ENCODE results near the gene TAF1. TPM values are rescaled to one million over a fixed set of nuclear protein-coding genes. Genes with fewer than 3 reads are reported as not detected.
"Not testable (repeated sequence)": the region's sequence is repeated elsewhere in the genome, so short reads cannot be mapped to it uniquely, and the experiment has no call there.

Gene TAF1, protein sequence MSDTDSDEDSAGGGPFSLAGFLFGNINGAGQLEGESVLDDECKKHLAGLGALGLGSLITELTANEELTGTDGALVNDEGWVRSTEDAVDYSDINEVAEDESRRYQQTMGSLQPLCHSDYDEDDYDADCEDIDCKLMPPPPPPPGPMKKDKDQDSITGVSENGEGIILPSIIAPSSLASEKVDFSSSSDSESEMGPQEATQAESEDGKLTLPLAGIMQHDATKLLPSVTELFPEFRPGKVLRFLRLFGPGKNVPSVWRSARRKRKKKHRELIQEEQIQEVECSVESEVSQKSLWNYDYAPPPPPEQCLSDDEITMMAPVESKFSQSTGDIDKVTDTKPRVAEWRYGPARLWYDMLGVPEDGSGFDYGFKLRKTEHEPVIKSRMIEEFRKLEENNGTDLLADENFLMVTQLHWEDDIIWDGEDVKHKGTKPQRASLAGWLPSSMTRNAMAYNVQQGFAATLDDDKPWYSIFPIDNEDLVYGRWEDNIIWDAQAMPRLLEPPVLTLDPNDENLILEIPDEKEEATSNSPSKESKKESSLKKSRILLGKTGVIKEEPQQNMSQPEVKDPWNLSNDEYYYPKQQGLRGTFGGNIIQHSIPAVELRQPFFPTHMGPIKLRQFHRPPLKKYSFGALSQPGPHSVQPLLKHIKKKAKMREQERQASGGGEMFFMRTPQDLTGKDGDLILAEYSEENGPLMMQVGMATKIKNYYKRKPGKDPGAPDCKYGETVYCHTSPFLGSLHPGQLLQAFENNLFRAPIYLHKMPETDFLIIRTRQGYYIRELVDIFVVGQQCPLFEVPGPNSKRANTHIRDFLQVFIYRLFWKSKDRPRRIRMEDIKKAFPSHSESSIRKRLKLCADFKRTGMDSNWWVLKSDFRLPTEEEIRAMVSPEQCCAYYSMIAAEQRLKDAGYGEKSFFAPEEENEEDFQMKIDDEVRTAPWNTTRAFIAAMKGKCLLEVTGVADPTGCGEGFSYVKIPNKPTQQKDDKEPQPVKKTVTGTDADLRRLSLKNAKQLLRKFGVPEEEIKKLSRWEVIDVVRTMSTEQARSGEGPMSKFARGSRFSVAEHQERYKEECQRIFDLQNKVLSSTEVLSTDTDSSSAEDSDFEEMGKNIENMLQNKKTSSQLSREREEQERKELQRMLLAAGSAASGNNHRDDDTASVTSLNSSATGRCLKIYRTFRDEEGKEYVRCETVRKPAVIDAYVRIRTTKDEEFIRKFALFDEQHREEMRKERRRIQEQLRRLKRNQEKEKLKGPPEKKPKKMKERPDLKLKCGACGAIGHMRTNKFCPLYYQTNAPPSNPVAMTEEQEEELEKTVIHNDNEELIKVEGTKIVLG (N-terminal part only)
- 14.6 TPM for total RNA-seq
- long read RNA-seq: 0 reads

GRCh38 chrX:71365875-71366673 lies at the start of gene TAF1:
Gene TAF1, plus strand, starts transcription at chrX:71366357. Its CDS starts 18 bp downstream, at chrX:71366375.
- peak; percentile 97 for DNase-seq (ENCODE audit: missing footprints)
- intact Hi-C loops (cut with DNase I): loop anchor here (2.0 to 10.0 kb wide), 3 partner anchors 81 to 184 kb away; partner anchors contain the start of genes NONO and ZMYM3
- ATAC-seq: peak; percentile 98

GRCh38 chrX:71316959-71317358 lies 49.2 kb upstream of the TAF1 start:
- DNase-seq (ENCODE audit: missing footprints); ATAC-seq; intact Hi-C loops (cut with DNase I): not testable (repeated sequence)

DNA sequence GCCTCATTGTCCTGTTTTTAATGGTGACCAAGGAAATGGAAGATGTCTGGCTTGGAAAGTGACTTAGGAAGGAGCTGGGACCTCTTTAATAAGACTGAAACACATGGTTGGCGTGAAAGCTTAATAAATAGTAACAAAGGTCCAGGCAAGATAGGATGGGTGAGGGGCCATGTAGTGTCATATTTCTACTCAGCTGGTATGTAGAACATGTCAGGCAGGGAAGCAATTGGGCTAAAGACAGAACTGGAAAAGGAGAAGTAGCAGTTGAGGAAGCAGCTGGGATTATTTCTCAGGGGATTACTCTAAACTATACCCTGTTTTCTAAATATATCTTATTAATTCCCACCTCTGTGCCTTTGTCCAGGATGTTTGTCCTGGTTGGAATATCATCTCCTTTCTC lies 46.0 kb upstream of the TAF1 start:
- ATAC-seq: no peak
- intact Hi-C loops (cut with DNase I): no loop called here

DNA sequence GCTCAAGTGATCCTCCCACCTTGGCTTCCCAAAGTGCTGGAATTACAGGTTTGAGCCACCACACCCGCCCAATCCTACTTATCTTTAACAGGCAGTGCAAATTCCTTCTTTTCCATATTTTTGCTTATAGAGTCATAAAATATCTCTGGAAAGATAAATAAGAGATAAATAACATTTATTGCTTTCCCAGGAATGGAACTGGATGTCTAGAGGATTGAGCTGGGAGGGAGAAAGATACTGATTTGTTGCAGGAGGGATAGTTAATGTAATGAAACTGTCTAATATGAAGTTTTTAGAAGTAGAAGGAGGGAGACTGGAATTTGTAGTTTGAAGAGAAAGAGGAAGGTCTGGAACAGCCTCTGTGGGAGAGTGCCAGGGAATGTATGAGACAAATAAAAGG lies 44.4 kb upstream of the TAF1 start:
- intact Hi-C loops (cut with DNase I): no loop called here
- DNase-seq (ENCODE audit: missing footprints) (no peak), ATAC-seq (no peak)

More for the DNA sequence above, 46.0 kb upstream of the TAF1 start:
- DNase-seq (ENCODE audit: missing footprints): no peak

DNA sequence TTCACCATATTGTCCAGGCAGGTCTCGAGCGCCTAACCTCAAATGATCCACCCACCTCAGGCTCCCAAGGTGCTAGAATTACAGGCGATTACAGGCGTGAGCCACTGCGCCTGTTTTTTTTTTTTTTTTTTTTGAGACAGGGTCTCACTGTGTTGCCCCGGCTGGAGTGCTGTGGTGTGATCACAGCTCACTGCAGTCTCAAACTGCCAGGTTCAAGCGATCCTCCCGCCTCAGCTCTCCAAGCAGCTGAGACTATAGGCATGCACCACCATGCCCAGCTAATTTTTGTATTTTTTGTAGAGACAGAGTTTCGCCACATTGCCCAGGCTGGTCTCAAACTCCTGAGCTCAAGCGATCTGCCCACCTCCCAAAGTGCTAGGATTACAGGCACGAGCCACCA lies 41.7 kb upstream of the TAF1 start:
- ATAC-seq; DNase-seq (ENCODE audit: missing footprints); intact Hi-C loops (cut with DNase I): not testable (repeated sequence)

GRCh38 chrX:71326394-71326793 lies 39.8 kb upstream of the TAF1 start:
- DNase-seq (ENCODE audit: missing footprints): no peak
- ATAC-seq: no peak
- intact Hi-C loops (cut with DNase I): no loop called here

GRCh38 chrX:71349151-71349665 lies 16.9 kb upstream of the TAF1 start:
- intact Hi-C loops (cut with DNase I): not testable (repeated sequence)

GRCh38 chrX:71349867-71350266 lies 16.3 kb upstream of the TAF1 start:
- intact Hi-C loops (cut with DNase I): not testable (repeated sequence)

More at GRCh38 chrX:71349151-71349665, 16.9 kb upstream of the TAF1 start:
- not testable (repeated sequence) for ATAC-seq; DNase-seq (ENCODE audit: missing footprints)

GRCh38 chrX:71352439-71352838 lies 13.7 kb upstream of the TAF1 start:
- intact Hi-C loops (cut with DNase I); ATAC-seq; DNase-seq (ENCODE audit: missing footprints): not testable (repeated sequence)

More at GRCh38 chrX:71349867-71350266, 16.3 kb upstream of the TAF1 start:
- not testable (repeated sequence) for ATAC-seq; DNase-seq (ENCODE audit: missing footprints)

DNA sequence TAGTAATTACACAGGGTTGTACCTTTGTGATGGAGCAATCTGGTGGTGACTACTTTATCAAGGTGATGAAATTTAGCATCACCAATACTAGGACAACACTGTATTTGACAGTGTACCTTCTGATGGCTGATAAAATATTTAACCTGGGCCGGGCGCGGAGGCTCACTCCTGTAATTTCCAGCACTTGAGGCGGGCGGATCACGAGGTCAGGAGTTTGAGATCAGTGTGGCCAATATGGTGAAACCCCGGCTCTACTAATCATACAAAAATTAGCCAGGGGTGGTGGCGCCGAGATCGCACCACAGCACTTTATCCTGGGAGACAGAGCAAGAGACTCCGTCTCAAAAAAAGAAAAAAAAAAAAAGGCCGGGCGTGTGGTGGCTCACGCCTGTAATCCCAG lies 1.9 kb upstream of the TAF1 start:
- DNase-seq (ENCODE audit: missing footprints): no peak
- intact Hi-C loops (cut with DNase I): loop anchor here (10.0 kb wide), 1 partner anchor 79 kb away; the partner anchor contains the start of gene NONO
- ATAC-seq: no peak

DNA sequence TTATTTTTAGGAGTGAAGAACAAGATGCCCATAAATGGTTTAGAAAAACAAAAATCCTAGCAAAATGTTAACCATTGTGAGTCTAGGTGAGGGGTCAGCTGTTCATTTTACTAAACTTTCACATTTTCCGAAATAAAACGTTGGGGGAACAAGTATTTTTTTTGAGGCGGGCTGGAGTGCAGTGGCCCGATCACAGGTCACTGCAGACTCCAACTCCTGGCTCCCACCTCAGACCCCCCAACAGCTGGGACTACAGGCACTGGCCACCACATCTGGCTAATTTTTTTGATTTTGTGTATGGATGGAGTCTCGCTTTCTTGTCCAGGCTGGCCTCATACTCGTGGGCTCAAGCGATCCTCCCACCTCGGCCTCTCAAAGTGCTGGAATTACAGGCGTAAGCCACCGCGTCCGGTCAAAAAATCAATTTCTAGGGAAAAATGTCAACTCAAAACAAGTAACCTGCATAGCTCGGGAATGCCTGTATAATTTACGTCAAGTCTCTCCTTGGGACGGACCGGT lies 742 bp upstream of the TAF1 start:
- ATAC-seq (no peak), DNase-seq (ENCODE audit: missing footprints) (no peak)
- intact Hi-C loops (cut with DNase I): loop anchor here (5.0 to 10.0 kb wide), 2 partner anchors 81 to 183 kb away; partner anchors contain the start of gene NONO

GRCh38 chrX:71366674-71367256 lies 608 bp downstream of the TAF1 start:
- ATAC-seq: peak; percentile 4
- DNase-seq (ENCODE audit: missing footprints): no peak
- intact Hi-C loops (cut with DNase I): loop anchor here (2.0 to 10.0 kb wide), 3 partner anchors 82 to 184 kb away; partner anchors contain the start of genes NONO and ZMYM3

- intact Hi-C loops (cut with DNase I): loop anchor here (2.0 to 10.0 kb wide), 3 partner anchors 83 to 185 kb away; partner anchors contain the start of genes NONO and ZMYM3
- DNase-seq (ENCODE audit: missing footprints): no peak
- ATAC-seq: no peak
These were observed 1.2 kb downstream of the TAF1 start for GRCh38 chrX:71367396-71367795.

DNA sequence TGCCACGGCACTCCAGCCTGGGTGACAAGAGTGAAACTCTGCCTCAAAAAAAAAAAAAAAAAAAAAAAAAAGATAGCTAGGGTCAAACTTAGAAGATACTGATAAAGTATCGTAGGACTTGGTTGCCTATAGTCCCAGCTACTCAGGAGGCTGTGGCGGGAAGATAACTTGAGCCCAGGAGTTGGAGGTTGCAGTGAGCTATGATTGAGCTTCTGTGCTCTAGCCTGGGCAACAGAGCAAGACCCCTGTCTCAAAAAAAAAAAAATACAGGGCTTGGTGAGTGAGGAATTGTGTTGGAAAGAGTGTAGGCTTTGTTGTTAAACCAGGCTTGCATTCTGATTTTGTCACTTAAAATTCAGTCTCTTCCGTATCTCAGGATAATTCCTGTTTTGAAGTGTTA lies 6.2 kb downstream of the TAF1 start:
- ATAC-seq (no peak), DNase-seq (ENCODE audit: missing footprints) (no peak)
- intact Hi-C loops (cut with DNase I): no loop called here

GRCh38 chrX:71378732-71379131 lies 12.6 kb downstream of the TAF1 start:
- intact Hi-C loops (cut with DNase I): no loop called here
- ATAC-seq: no peak
- DNase-seq (ENCODE audit: missing footprints): no peak

- not testable (repeated sequence) for DNase-seq (ENCODE audit: missing footprints); ATAC-seq
- intact Hi-C loops (cut with DNase I): loop anchor here (10.0 kb wide), 1 partner anchor 163 kb away; no protein-coding TSS in a partner anchor
These were observed 25.6 kb downstream of the TAF1 start for GRCh38 chrX:71391725-71392124.

Data from Right ventricle myocardium inferior (tissue), 1 donor.